Stimulated activated CD8-positive, alpha-beta memory T cell treated with anti-CD3 and anti-CD28 coated beads, Interleukin-7, amount 100 ng/mL, for 4 hours (primary cell): ENCODE results near the gene SEC61B.

Source experiments
- DNase-seq, 2 donors: peaks; one replicate each; pipeline ENCODE4 v3.0.0-alpha.2; 2020; ENCODE audit warnings: low read depth in 2 of 2

Gene SEC61B

GRCh38 chr9:99274016-99274415 lies 51.9 kb downstream of the SEC61B start:
- no peak for DNase-seq

- no peak for DNase-seq
These were observed 52.4 kb downstream of the SEC61B start for GRCh38 chr9:99274495-99274894.
